NCI-H460 (cell line): ENCODE data around the gene ENTPD1. TPM values are rescaled to one million over a fixed set of nuclear protein-coding genes. Genes with fewer than 3 reads are reported as not detected.
"Not testable (repeated sequence)": the region's sequence is repeated elsewhere in the genome, so short reads cannot be mapped to it uniquely, and the experiment has no call there.

Source experiments
- DNase-seq: peaks from one replicate; pipeline ENCODE4 v3.0.0-alpha.2; 2016; ENCODE audit warnings: low read depth; ENCODE audit errors: extremely low read depth
- polyA plus RNA-seq: library from polyadenylated mRNA; depleted of rRNA; stranded (reverse); fragments of >200 nt; gene quantifications from 2 replicates; pipeline ENCODE4 v1.2.3, GENCODE V29; 2014; cell fraction: nucleus; rRNA removed
- total RNA-seq: library from RNA; depleted of rRNA; stranded (reverse); fragments of >200 nt; shearing (Covaris generic); gene quantifications from 2 replicates; pipeline ENCODE4 v1.2.3, GENCODE V29; 2014; rRNA removed

ENTPD1 gene, protein sequence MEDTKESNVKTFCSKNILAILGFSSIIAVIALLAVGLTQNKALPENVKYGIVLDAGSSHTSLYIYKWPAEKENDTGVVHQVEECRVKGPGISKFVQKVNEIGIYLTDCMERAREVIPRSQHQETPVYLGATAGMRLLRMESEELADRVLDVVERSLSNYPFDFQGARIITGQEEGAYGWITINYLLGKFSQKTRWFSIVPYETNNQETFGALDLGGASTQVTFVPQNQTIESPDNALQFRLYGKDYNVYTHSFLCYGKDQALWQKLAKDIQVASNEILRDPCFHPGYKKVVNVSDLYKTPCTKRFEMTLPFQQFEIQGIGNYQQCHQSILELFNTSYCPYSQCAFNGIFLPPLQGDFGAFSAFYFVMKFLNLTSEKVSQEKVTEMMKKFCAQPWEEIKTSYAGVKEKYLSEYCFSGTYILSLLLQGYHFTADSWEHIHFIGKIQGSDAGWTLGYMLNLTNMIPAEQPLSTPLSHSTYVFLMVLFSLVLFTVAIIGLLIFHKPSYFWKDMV
- not detected in 2 replicates for total RNA-seq
- polyA plus RNA-seq: not detected in 2 replicates

DNA sequence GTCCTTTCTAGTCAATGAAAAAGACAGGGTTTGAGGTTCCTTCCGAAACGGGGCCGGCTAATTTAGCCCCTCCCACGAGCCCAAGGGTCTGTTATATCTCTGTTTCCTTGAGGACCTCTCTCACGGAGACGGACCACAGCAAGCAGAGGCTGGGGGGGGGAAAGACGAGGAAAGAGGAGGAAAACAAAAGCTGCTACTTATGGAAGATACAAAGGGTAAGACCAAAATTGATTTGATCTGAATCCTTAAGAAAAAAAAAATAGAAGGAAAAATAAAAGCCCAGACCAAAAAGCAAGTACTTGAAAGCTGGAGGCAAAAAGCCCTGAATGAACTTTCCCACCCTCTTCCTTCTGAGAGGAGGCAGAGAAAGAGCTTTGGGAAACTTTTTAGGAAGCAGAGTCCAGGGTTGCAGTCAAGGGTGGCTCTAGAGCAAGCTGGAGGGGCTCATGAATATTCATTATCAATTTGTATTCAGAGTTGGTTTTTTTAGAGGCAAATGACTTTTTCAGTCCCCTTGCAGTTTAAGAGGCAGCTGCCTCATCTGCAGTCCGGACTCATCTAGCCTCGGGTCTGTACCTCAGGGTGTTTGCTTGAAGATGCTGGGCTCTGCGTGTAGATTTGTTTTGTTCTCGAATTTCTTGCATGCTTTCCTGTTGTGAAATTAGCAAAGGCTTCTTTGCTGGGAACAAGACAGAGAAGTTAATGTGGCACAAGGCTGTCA lies at the start of gene ENTPD1:
Gene ENTPD1 (plus strand): TSS at position 123 of the 721 bp plus-strand sequence. CDS start 77 bp downstream, at position 200.
- no peak for DNase-seq

DNA sequence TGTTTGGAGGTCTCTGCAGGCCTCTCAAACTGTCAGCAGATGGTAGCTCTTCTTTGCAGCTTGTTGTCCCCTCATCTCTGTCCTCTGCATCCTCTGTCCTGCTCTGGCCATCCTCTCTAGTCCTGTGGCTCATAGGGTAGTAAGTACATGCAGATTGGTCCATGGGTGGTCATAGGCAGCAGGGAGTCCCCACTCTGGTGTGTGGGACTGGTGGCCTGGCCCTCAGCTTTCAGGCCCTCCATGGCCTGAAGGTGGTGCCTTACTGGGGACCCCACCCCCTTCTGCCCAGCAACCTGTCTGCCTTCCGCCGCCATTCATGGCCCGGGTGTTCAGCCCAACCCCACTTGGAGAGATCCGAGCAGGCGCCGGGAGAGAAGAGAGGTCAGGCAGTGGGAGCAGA lies 49.4 kb upstream of the ENTPD1 start:
- no peak for DNase-seq

DNA sequence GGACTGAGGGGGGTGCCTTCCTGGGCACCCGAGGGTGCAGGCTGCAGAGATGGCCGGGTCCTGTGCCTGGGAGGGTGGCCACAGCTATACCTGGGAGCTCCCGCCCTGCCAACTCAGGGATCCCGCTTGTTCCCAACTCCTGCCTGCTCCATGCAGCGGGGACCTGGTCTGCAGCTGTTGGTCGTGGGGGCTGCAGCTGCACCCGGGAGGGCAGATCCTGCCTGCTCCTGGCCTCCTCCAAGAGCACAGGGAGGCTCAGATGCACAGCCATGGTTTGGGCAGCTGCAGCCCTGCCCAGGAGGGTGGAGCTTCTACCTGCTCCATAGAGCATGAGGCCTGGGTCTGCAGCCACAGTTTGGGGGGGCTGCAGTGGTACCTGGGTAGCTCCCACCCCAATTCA lies 49.0 kb upstream of the ENTPD1 start:
- no peak for DNase-seq

DNA sequence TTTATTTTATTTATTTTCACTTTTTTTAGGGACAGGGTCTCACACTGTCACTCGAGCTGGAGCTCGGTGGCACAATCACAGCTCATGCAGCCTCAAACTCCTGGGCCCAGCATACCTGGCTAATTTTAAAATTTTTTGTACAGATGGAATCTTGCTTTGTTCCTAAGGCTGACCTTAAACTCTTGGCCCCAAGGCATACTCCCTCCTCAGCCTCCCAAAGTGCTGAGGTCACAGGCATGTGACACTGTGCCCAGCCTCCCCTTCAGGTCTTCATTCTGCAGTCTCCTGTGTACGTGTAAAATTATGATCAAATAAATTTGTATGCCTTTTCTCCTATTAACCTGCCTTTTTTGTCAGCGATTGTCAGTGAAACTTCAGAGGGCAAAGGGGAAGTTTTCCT lies 44.5 kb upstream of the ENTPD1 start:
- no peak for DNase-seq

DNA sequence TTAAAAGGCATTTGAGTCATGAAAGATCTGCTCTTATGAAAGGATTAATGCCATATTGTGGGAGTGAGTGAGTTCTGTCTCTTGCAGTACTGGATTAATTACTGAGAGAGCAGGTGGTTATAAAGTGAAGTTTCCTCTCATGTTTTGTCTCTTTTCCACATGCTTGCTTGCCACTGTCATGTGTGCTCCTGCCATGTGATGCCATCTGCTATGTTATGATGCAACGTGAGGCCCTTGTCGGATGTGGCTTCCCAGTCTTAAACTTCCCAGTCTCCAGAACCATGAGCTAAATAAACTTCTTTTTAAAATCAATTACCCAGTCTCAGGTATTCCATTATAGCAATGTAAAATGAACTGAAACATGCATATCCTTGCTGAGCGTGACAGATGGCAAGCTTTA lies 39.5 kb upstream of the ENTPD1 start:
- no peak for DNase-seq

DNA sequence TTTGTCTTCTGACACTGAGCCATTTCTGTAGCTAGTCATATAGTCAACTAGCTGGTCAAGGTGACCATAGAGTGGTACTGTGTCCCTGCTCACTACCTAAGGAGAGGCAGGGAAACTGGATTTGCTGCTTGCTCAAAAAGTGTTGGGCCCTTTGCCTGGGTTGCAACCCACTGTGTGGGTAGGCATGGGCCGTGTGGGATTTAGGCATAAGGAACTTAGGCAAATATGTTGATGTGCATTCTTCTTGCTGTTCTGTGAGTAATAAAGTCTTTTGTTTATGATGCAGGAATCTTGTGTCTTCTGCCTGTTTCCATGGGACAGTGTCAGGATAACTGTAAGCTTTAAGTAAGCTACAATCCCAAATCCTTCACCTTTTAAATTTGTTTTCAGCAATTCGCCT lies 39.1 kb upstream of the ENTPD1 start:
- DNase-seq: no peak

DNA sequence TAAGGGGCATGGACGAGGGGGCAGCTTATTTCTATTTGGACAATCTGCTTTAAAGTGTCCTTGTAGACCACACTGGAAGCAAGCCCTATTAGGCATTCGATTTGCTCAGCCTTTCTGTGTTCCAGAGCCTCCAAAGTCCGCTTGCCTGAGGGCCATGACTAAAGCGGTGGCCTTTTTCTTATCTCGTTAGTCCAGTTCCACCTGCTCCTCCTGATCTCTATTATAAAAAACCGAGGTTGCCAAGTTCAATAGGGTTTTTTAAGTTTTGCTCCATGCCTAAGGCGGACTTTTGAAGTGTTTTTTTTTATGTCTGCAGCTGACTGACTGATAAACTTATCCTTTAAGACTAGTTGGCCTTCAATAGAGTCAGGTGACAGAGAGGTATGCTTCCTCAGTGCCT lies 35.2 kb upstream of the ENTPD1 start:
- not testable (repeated sequence) for DNase-seq

DNA sequence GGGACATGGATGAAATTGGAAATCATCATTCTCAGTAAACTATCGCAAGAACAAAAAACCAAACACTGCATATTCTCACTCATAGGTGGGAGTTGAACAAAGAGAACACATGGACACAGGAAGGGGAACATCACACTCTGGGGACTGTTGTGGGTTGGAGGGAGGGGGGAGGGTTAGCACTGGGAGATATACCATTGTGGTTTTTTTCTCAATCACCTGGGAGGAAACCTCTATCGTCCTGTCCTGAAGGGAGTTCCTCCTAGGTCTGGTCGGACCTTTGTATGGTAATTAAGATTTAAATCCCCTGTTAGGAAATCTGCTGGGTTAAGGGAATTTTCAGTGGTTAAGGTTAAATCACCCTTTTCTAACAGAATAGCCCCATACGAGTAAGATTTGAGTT lies 33.5 kb upstream of the ENTPD1 start:
- DNase-seq: not testable (repeated sequence)

DNA sequence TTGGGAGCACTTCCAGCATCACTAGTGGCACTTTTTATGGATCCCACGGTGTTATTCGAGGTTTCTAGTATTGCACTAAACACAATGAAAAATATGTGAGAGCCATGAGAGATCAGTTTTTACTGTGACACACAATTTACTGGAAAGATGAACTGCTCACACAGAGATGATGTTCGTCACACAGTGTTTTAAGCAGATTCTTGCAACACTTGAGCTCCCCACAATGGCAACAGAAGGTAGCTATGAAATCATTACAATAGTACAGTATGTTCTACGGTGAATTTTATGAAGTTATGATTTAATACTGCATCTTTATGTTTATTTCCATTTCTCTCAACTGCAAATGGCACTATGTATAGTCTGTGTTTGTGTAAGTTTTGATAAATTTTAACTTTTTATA lies 27.4 kb upstream of the ENTPD1 start:
- DNase-seq: peak; percentile 1

DNA sequence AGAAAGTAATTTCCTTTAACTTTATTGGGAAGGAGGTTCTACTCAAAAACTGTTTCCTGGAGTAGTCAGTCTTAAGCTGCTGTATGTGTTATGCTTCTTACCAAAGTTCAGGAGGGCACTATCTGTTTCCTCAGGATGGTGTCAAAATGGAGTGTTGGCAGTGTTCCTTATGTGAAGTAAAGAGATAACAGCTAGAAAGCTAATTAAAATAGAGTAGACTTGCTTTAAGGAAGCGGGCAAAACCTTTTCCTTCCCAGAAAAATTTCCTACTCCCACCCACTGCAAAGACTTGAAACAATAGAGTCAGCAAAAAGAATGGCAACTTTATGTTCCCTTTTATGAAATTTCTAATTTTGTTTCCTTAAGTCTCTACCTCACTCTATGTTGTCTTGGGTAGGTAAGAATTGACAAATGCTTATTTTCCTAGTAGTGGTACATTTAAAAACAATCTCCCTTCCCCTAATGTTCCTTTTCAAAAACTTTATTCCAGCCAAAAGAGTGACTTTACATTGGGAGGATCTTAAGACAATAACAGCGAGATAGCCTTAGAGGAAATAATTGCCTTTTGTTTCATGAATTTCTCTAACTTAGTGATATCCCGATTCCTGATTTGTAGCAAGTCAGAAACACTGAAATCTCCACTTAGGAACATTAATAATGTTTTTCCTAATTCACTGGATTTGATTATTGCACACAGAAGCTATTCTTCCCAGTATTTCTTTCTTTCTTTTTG lies 26.5 kb upstream of the ENTPD1 start:
- no peak for DNase-seq

DNA sequence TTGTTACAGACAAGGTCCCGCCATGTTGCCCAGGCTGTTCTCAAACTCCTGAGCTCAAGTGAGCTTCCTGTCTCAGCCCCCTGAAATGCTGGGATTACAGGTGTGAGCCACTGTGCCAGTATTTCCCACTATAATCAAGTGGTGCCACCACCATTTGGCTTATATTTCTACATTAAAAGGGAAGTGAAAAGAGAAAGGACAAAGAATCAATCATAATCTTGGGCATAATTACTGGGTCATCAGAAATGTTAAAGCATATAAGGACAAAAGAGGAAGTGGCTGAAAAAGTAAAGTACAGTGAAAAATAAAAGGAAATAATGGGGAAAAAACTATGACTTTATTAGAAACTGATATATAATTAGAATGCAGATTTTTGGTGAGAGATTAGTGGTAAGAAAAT lies 25.7 kb upstream of the ENTPD1 start:
- no peak for DNase-seq

DNA sequence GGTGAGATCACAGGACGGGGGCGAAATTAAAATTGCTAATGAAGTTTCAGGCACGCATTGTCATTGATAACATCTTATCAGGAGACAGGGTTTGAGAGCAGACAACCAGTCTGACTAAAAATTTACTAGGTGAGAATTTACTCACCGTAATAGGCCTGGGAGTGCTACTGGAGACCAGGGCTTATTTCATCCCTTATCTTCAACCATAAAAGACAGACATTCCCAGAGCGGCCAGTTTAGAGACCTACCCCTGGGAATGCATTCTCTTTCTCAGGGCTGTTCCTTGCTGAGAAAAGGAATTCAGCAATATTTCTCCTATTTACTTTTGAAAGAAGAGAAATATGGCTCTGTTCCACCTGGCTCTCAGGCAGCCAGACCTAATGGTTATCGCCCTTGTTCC lies 23.1 kb upstream of the ENTPD1 start:
- DNase-seq: not testable (repeated sequence)

DNA sequence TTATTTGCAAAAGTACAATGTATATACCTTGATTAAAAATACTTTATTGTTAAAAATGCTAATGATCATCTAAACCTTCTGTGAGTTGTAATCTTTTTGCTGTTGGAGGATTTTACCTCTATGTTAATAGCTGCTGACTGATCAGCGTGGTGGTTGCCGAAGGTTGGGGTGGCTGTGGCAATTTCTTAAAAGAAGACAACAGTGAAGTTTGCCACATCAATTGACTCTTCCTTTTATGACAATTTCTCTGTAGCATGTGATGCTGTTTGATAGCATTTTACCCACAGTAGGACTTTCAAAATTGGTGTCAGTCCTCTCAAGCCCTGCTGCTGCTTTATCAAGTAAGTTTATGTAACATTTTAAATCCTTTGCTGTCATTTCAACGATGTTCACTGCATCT lies 16.9 kb upstream of the ENTPD1 start:
- no peak for DNase-seq

DNA sequence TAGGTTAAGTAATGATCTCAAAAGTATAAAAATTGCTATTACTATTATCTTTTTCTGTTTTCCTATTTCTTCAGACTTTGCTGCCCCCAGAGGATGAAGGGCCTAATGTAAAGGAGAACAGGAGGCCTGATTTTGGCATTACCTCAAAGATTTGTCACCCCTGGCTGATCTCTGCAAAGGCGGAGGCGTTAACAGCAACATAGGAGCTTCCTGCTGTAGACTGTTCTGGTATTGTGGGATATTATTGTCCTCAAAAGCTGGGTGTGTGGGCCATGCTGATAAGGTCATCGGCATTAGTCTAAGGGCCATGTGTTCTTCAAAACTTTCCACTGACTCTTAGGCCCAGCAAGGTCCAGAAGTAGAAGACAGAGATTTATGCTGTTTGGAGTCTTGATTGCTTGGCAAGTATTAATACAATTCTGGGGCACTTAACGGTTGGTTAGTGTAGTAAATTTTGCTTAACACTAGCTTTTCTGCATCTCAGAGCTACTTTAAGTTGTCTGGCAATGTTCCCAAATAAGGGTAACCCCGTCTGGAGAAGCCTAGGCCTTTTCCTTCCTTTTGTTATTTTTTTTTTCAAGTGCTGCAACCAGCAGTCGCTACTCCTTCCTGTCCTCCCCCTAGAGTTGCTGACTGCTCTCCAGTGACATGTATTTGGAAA lies 14.0 kb upstream of the ENTPD1 start:
- no peak for DNase-seq

DNA sequence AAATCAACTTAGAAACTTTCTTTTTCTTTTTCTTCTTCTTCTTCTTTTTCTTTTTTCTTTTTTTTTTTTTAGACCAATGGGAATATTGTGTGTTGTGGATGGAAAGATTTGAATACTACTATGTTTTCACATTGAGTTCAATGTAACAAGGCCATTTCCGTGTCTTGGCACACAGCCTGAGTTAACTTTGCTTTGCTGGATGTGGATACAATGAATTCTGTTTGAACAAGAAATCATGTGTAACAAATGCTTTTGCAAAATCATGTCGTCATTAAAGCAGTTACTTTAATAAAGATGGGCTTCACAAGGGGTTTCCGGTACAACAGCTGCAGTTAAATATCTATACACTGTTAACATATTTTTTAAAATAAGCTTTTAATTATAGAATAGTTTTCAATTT lies 13.5 kb upstream of the ENTPD1 start:
- DNase-seq: no peak

DNA sequence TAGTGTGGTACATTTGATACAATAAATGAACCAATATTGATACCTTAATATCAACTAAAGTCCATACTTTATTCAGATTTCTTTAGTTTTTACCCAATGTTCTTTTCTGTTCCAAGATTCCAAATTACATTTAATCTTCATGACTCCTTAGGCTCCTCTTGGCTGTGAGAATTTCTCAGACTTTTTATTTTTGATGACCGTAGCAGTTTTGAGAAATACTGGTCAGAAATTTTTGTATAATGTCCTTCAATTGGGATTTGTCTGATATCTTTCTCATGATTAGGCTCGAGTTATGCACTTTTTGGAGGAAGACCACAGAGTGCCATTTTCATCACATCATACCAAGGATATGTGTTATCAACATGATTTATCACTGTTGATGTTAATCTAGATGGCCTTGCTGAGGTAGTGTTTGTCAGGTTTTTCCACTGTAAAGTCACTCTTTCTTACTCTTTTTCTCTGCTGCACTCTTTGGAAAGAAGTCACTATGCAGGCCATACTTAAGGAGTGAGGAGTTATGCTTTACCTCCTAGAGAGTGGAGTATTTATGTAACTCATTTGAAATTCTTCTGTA lies 12.9 kb upstream of the ENTPD1 start:
- DNase-seq: no peak

DNA sequence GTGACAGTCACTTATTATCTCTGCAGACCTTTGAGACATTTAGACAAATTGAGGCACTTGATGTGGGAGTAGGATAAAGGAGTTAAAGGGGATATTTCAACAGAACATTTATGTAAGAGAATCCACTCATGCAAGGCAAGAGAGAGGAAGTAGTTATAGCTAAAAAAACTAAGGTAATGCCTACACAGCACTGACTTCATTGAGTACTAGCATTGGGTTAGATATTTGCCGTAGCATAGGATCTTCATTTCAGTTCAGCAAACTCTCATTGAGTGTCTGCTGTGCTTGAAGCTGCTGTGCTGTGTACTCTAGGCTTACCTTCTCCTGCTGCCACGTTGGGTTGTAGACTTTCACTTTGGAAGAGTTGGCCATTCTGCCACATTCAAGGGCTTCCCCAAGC lies 10.5 kb upstream of the ENTPD1 start:
- no peak for DNase-seq

DNA sequence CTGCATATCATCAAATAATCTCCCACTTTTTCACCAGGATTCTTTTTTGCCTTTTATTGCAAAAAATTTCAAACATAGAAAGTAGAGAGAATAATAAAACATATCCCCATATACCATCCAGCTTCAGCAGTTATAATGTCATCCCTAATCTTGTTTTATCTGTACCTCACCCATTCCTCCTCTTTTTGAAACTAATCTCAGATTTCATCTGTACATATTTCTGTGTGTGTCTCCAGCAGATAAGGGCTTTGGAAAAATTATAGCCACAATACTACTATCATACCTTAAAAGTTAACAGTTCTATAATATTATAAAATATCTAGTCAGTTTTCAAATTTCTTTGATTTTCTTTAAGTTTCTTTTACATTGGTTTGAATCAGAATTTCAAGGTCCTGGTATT lies 7.6 kb upstream of the ENTPD1 start:
- no peak for DNase-seq

DNA sequence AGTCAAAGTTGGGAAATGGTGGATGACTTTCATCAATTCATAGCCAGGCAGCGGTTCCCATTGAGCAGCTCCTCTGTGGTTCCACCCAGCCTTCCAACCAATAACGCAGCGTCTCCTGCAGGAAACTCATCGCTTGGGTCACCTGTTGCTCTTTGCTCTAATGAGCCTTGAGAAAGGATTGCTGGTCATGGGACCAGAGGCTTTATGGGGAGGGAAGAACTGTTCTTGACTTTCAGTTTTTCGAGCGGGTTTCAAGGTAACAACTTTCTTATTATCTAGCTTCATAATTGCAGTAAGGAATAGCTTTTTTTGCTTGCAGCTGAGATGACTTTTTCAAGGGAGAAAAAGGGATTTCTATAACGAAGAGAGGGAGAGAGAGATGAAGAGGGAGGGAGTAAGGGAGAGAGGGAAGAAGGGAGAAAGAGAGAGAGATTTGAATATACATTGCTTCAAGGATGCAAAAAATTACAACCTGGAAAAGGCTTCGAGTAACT lies 405 bp upstream of the ENTPD1 start:
- no peak for DNase-seq
